SK-N-SH (cell line): ENCODE measurements around the gene MIGA2. TPM values are rescaled to one million over a fixed set of nuclear protein-coding genes. Genes with fewer than 3 reads are reported as not detected.

ENCODE experiments used
- CTCF ChIA-PET: fragments of 300-600, 350-600 bp; formaldehyde crosslinking; extraction: SDS; loops from one replicate; lab custom pipeline; 2021; lab: Yijun Ruan, JAX
- POLR2A ChIA-PET: fragments of 350-600 bp; sonication (Branson Sonifier 250); formaldehyde crosslinking; extraction: SDS; loops from one replicate; lab custom pipeline; 2020; ENCODE audit warnings: antibody characterized with exemption, inconsistent platforms; lab: Yijun Ruan, JAX
- DNase-seq: peaks from one replicate; pipeline ENCODE4 v3.0.0; 2012
- H2AFZ ChIP-seq: fragments of 200-600 bp; sonication (generic); 2 replicates; pipeline ENCODE4 v1.8.1; 2016; ENCODE audit warnings: antibody characterized with exemption, mild to moderate bottlenecking, low read depth
- H3F3A ChIP-seq: fragments of 200-600 bp; sonication (generic); replicated peaks from 2 replicates; pipeline ENCODE3; 2016; ENCODE audit warnings: antibody characterized with exemption, mild to moderate bottlenecking; ENCODE audit not compliant: insufficient read depth
- H3K27ac ChIP-seq, 2 experiments: fragments of 200-500 bp in 1 of 2; fragments of 200-600 bp in 1 of 2; sonication (Bioruptor generic) in 1 of 2; sonication (generic), shearing (Covaris generic) in 1 of 2; 2 replicates each; pipeline versions ENCODE4 v1.5.1 to v1.6.1; 2014 to 2016; ENCODE audit warnings: low read depth in 2 of 2, inconsistent platforms in 1 of 2, low read length in 1 of 2, mild to moderate bottlenecking in 1 of 2, mixed read lengths in 1 of 2
- H3K27me3 ChIP-seq: fragments of 200-600 bp; sonication (generic), shearing (Covaris generic); 2 replicates; pipeline ENCODE4 v1.6.1; 2016; ENCODE audit warnings: mixed run types; ENCODE audit not compliant: insufficient read depth
- H3K36me3 ChIP-seq, 2 experiments: fragments of 200-500 bp in 1 of 2; fragments of 200-600 bp in 1 of 2; sonication (Bioruptor generic) in 1 of 2; sonication (generic) in 1 of 2; replicated peaks in 1 of 2; 2 replicates each; pipeline versions ENCODE3 to v1.5.1; 2014 to 2016; ENCODE audit warnings: low read length in 1 of 2, mild to moderate bottlenecking in 1 of 2; ENCODE audit not compliant: insufficient read depth in 2 of 2, control insufficient read depth in 1 of 2
- H3K4me1 ChIP-seq, 2 experiments: fragments of 200-500 bp in 1 of 2; fragments of 200-600 bp in 1 of 2; sonication (Bioruptor generic) in 1 of 2; sonication (generic), shearing (Covaris generic) in 1 of 2; 2 replicates each; pipeline versions ENCODE4 v1.5.1 to v1.6.1; 2014 to 2016; ENCODE audit warnings: low read depth in 1 of 2, low read length in 1 of 2, mixed run types in 1 of 2; ENCODE audit not compliant: insufficient read depth in 2 of 2, control insufficient read depth in 1 of 2
- H3K4me2 ChIP-seq: fragments of 200-600 bp; sonication (generic), shearing (Covaris generic); 2 replicates; pipeline ENCODE4 v1.6.1; 2017; ENCODE audit warnings: mixed run types
- H3K4me3 ChIP-seq, 2 experiments: fragments of 200-500 bp in 1 of 2; fragments of 200-600 bp in 1 of 2; sonication (Bioruptor generic) in 1 of 2; sonication (generic), shearing (Covaris generic) in 1 of 2; 2 replicates each; pipeline versions ENCODE4 v1.5.1 to v1.8.1; 2014 to 2016; ENCODE audit warnings: low read depth in 2 of 2, inconsistent platforms in 1 of 2, low read length in 1 of 2, mild to moderate bottlenecking in 1 of 2, mixed read lengths in 1 of 2, moderate library complexity in 1 of 2
- H3K79me2 ChIP-seq: fragments of 200-600 bp; sonication (generic); 2 replicates; pipeline ENCODE4 v1.8.1; 2017; ENCODE audit warnings: mild to moderate bottlenecking; ENCODE audit not compliant: insufficient read depth
- H3K9ac ChIP-seq: fragments of 200-600 bp; sonication (generic); 2 replicates; pipeline ENCODE4 v1.6.1; 2017; ENCODE audit warnings: mixed run types
- H3K9me2 ChIP-seq: fragments of 200-600 bp; sonication (generic); 2 replicates; pipeline ENCODE4 v1.6.1; 2017; ENCODE audit warnings: mixed run types
- H3K9me3 ChIP-seq: fragments of 200-600 bp; sonication (generic); 2 replicates; pipeline ENCODE4 v1.6.1; 2017; ENCODE audit warnings: mixed run types, mild to moderate bottlenecking, moderate library complexity
- H4K20me1 ChIP-seq: fragments of 200-600 bp; sonication (generic); 2 replicates; pipeline ENCODE4 v1.6.1; 2017; ENCODE audit warnings: mild to moderate bottlenecking, mixed run types; ENCODE audit not compliant: insufficient read depth
- ELF1 ChIP-seq: IDR thresholded peaks from 2 replicates; pipeline ENCODE4 v1.4.0; 2012
- FOXJ3 ChIP-seq: sonication (generic); formaldehyde crosslinking; IDR thresholded peaks from 2 replicates; pipeline ENCODE4 v1.5.1; 2020; ENCODE audit warnings: mild to moderate bottlenecking, missing genetic modification reagents
- NFIC ChIP-seq: IDR thresholded peaks from 2 replicates; pipeline ENCODE4 v1.4.0; 2012; ENCODE audit warnings: borderline replicate concordance
- REST ChIP-seq: IDR thresholded peaks from 2 replicates; pipeline ENCODE4 v1.6.1; 2012; ENCODE audit warnings: mild to moderate bottlenecking, low read depth, low read length, moderate library complexity
- SMC3 ChIP-seq: IDR thresholded peaks from 2 replicates; pipeline ENCODE4 v1.6.1; 2012; ENCODE audit warnings: low read depth, low read length, improper control_type of control experiment
- TEAD4 ChIP-seq: IDR thresholded peaks from 2 replicates; pipeline ENCODE4 v1.4.0; 2012; ENCODE audit warnings: mild to moderate bottlenecking, borderline replicate concordance; ENCODE audit not compliant: insufficient read depth
- WGBS: methylation state at CpG from one replicate; pipeline ENCODE4 v1.1.6; 2017; ENCODE audit warnings: low lambda C conversion rate; 5-methylcytosine and 5-hydroxymethylcytosine counted together
- polyA plus RNA-seq, 3 experiments: library from polyadenylated mRNA; depleted of rRNA; stranded (reverse); fragments of >200 nt; gene quantifications; 2 replicates each; pipeline ENCODE4 v1.2.3, GENCODE V29; 2012
- TF ChIP-seq, protein P1 (sequence below): IDR thresholded peaks from 2 replicates; pipeline ENCODE4 v1.4.0; 2012; ENCODE audit warnings: low read depth, borderline replicate concordance

The MIGA2 gene
- polyA plus RNA-seq, 1 of the 3 experiments (the other 2 are of a cell fraction): 21.2 TPM

DNA sequence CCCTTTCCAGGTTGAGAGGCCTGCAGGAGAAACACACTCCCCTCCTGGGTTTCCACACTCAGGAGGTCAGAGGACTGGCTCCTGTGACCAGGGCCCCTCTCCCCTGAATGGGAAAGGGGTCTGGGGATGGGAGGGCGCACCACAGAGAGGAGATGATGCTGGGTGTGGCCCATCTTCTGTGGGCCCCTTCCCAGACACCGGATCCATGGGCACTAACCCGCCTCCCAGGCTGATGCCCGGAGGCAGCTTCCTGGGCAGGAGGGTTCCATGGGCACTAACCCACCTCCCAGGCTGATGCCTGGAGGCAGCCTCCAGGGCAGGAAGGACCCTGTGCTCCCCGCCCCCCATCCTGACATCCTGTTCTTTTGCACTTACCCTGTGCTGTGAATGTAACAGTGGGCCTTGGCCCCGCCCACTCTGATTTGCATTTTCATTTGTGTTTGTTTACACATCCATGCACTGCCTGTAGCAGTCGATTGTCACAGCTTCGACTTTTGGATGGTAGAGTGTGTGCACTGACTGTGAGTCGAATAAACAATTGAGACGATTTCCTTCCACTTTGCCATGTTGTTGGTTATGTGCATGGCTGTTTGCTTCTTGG is 35.2 kb downstream of the MIGA2 start (continued):
- TF ChIP-seq TEAD4: no peak

DNA sequence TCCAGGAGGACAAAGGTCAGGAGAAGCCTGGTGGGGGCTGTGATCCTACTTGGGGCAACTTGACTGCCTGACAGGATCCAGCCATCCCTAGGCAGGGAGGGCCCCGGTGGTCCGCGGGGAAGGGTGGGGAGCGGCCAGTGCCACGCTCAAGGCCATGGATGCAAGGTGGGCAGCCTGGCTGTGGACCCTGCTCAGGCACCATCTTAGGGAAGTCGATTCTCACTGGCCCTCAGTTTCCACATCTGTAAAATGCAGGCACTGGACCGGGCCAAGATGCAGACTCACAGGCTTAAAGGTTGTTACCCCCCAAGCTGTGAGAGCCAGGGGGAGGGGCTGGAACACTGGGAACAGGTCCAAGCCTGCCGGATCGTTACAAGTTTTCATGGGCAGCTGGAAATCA is 35.7 kb downstream of the MIGA2 start:
- Histone ChIP-seq H3K4me3 (no peak overlapping the region), H3K4me2 (no peak overlapping the region), H3K36me3 (peaks cover 0 to 15% of the 10 kb centered on the region in 2 experiments), H4K20me1 (no peaks in the 10 kb centered on the region), H3F3A (peaks cover 2% of the 10 kb centered on the region), H3K4me1 (peaks cover 0 to 17% of the 10 kb centered on the region in 2 experiments; a peak in 1 of 4 replicates), H3K27ac (no peak overlapping the region), H2AFZ (no peak overlapping the region), H3K9me2 (no peaks in the 10 kb centered on the region), H3K9me3 (no peaks in the 10 kb centered on the region), H3K79me2 (no peaks in the 10 kb centered on the region), H3K9ac (no peak overlapping the region), H3K27me3 (no peaks in the 10 kb centered on the region)
- no peak for TF ChIP-seq ELF1
- no peak for TF ChIP-seq FOXJ3 (CRISPR knock-in tag)
- TF ChIP-seq, protein P1, sequence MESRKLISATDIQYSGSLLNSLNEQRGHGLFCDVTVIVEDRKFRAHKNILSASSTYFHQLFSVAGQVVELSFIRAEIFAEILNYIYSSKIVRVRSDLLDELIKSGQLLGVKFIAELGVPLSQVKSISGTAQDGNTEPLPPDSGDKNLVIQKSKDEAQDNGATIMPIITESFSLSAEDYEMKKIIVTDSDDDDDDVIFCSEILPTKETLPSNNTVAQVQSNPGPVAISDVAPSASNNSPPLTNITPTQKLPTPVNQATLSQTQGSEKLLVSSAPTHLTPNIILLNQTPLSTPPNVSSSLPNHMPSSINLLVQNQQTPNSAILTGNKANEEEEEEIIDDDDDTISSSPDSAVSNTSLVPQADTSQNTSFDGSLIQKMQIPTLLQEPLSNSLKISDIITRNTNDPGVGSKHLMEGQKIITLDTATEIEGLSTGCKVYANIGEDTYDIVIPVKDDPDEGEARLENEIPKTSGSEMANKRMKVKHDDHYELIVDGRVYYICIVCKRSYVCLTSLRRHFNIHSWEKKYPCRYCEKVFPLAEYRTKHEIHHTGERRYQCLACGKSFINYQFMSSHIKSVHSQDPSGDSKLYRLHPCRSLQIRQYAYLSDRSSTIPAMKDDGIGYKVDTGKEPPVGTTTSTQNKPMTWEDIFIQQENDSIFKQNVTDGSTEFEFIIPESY: no peak
- no peak for DNase-seq
- 79% methylated on average over 3 of the region's 9 CpGs for WGBS
- POLR2A ChIA-PET: no interaction called here
- CTCF ChIA-PET: no interaction called here

DNA sequence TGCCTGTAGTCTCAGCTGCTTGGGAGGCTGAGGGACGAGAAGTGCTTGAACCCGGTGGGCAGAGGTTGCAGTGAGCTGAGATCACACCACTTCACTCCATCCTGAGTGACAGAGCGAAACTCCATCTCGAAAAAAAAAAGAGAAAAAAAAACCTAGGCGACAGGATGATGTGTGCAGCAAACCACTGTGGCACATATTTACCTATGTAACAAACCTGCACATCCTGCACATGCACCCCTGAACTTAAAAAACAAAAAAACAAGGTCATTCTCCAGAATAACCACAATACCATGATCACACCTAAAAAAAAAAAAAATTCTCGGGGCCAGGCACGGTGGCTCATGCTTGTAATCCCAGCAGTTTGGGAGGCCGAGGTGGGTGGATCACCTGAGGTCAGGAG is 37.0 kb downstream of the MIGA2 start:
- Histone ChIP-seq H3K36me3 (peaks cover 0 to 6% of the 10 kb centered on the region in 2 experiments), H3K79me2 (no peaks in the 10 kb centered on the region), H3K9me2 (no peaks in the 10 kb centered on the region), H3K9me3 (no peaks in the 10 kb centered on the region), H2AFZ (no peak overlapping the region), H3K27ac (no peak overlapping the region), H4K20me1 (no peaks in the 10 kb centered on the region), H3K9ac (no peak overlapping the region), H3K4me3 (no peak overlapping the region), H3K4me1 (peaks cover 0 to 17% of the 10 kb centered on the region in 2 experiments; a peak in 1 of 4 replicates), H3K4me2 (no peak overlapping the region), H3F3A (peaks cover 2% of the 10 kb centered on the region), H3K27me3 (no peaks in the 10 kb centered on the region)
- 91% methylated on average over 8 of the region's 8 CpGs for WGBS
- POLR2A ChIA-PET: interaction anchor here (1.2 kb wide), 1 partner anchor 25 kb away, joined by 3 read pairs; no protein-coding TSS in a partner anchor
- TF ChIP-seq REST: no peak
- no peak for TF ChIP-seq NFIC
- no peak for TF ChIP-seq SMC3
- no peak for TF ChIP-seq FOXJ3 (CRISPR knock-in tag)
- no peak for DNase-seq
- CTCF ChIA-PET: no interaction called here
